ENCODE results near the gene ANKEF1.

ANKEF1 gene

DNA sequence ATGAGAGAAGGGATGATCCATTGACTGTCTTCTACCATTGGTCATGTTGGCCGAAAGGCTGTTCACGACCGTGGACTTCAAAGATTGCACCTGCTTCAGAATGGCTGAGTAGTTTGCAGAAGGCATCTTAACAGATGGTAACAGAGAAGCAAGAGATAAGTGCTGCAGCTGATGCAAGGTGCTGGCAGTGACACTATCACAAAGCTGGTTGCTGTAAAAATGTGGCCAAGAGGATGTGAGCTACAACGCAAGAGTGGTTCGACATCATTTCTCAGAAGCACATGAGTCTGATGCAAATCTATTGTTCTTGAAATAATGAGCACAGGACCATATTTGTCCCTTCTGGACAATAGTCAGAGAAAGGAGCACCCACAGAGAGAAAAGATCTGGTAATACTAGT is 27.0 kb upstream of the ANKEF1 start:
- no peak for TF ChIP-seq EP300 (IDR thresholded peaks at IDR 0.05; ENCODE audit: borderline replicate concordance)
- TF ChIP-seq YY1 (IDR thresholded peaks at IDR 0.05; ENCODE audit: low read depth), result no peak
- no peak for TF ChIP-seq RAD21 (IDR thresholded peaks at IDR 0.05; ENCODE audit: low read depth)
- TF ChIP-seq, protein P1, sequence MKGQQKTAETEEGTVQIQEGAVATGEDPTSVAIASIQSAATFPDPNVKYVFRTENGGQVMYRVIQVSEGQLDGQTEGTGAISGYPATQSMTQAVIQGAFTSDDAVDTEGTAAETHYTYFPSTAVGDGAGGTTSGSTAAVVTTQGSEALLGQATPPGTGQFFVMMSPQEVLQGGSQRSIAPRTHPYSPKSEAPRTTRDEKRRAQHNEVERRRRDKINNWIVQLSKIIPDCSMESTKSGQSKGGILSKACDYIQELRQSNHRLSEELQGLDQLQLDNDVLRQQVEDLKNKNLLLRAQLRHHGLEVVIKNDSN (IDR thresholded peaks at IDR 0.05), result no peak
- TF ChIP-seq NFIC (IDR thresholded peaks at IDR 0.05), result no peak
- TF ChIP-seq CREB1 (IDR thresholded peaks at IDR 0.05; ENCODE audit: low read depth), result no peak
- TF ChIP-seq, protein P2, sequence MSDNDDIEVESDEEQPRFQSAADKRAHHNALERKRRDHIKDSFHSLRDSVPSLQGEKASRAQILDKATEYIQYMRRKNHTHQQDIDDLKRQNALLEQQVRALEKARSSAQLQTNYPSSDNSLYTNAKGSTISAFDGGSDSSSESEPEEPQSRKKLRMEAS (IDR thresholded peaks at IDR 0.05), result no peak
- TF ChIP-seq ZBTB7A (IDR thresholded peaks at IDR 0.05; ENCODE audit: low read depth), result no peak
- TF ChIP-seq CEBPB (IDR thresholded peaks at IDR 0.05), result no peak
- TF ChIP-seq TEAD4 (IDR thresholded peaks at IDR 0.05), result no peak
- TF ChIP-seq, protein P3, sequence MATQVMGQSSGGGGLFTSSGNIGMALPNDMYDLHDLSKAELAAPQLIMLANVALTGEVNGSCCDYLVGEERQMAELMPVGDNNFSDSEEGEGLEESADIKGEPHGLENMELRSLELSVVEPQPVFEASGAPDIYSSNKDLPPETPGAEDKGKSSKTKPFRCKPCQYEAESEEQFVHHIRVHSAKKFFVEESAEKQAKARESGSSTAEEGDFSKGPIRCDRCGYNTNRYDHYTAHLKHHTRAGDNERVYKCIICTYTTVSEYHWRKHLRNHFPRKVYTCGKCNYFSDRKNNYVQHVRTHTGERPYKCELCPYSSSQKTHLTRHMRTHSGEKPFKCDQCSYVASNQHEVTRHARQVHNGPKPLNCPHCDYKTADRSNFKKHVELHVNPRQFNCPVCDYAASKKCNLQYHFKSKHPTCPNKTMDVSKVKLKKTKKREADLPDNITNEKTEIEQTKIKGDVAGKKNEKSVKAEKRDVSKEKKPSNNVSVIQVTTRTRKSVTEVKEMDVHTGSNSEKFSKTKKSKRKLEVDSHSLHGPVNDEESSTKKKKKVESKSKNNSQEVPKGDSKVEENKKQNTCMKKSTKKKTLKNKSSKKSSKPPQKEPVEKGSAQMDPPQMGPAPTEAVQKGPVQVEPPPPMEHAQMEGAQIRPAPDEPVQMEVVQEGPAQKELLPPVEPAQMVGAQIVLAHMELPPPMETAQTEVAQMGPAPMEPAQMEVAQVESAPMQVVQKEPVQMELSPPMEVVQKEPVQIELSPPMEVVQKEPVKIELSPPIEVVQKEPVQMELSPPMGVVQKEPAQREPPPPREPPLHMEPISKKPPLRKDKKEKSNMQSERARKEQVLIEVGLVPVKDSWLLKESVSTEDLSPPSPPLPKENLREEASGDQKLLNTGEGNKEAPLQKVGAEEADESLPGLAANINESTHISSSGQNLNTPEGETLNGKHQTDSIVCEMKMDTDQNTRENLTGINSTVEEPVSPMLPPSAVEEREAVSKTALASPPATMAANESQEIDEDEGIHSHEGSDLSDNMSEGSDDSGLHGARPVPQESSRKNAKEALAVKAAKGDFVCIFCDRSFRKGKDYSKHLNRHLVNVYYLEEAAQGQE (IDR thresholded peaks at IDR 0.05; ENCODE audit: low read depth), result no peak
- TF ChIP-seq TCF12 (IDR thresholded peaks at IDR 0.05; ENCODE audit: low read depth), result no peak
- no peak for TF ChIP-seq FOXM1 (IDR thresholded peaks at IDR 0.05; ENCODE audit: borderline replicate concordance, low read depth)
- TF ChIP-seq TAF1 (IDR thresholded peaks at IDR 0.05; ENCODE audit: low read depth), result no peak
- TF ChIP-seq EGR1 (IDR thresholded peaks at IDR 0.05), result no peak

DNA sequence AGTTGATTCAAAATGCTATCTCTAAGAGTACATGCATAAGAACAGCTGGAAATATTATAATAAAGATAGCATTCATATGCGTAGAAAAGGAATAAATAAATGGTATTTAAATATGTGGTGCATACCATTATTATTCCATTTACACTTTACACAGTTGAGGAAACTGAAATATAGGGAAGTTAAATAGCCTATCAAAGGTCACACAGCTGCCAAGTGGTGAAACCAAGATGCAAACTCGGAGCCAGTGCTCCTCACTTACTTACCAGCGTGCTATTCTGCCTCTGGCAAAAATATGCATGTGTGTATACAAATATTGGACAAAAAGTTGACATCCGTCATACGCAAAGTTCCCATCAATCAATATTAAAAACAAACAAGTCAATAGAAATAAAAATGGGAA is 22.3 kb upstream of the ANKEF1 start:
- TF ChIP-seq YY1 (IDR thresholded peaks at IDR 0.05; ENCODE audit: low read depth) (no peak), FOXM1 (IDR thresholded peaks at IDR 0.05; ENCODE audit: borderline replicate concordance, low read depth) (no peak)

DNA sequence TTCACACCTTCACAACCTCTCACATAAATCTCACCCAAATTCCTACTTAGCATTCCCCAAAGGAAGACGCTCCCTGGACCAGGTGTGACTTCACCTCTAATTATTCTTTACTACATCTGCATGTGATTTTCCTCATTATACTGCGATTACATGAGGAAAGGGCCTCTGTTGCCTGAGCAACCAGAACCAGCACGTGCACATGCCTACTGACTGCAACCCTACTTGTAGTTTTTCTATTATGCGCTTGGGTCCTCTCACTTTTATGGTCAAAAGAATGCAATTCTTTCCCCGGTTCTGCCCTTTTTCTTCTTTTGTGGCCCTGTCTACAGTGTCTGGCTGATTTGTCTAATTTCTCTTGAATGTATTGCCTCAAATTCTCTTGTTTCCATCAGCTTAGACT is 20.4 kb upstream of the ANKEF1 start:
- TF ChIP-seq, protein P3 (IDR thresholded peaks at IDR 0.05; ENCODE audit: low read depth), result no peak
- TF ChIP-seq TCF12 (IDR thresholded peaks at IDR 0.05; ENCODE audit: low read depth) (no peak), TAF1 (IDR thresholded peaks at IDR 0.05; ENCODE audit: low read depth) (no peak), ZBTB7A (IDR thresholded peaks at IDR 0.05; ENCODE audit: low read depth) (no peak), NFIC (IDR thresholded peaks at IDR 0.05) (no peak), CREB1 (IDR thresholded peaks at IDR 0.05; ENCODE audit: low read depth) (no peak), RAD21 (IDR thresholded peaks at IDR 0.05; ENCODE audit: low read depth) (no peak), CEBPB (IDR thresholded peaks at IDR 0.05) (no peak)
- TF ChIP-seq, protein P2 (IDR thresholded peaks at IDR 0.05), result no peak
- TF ChIP-seq, protein P1 (IDR thresholded peaks at IDR 0.05), result no peak

DNA sequence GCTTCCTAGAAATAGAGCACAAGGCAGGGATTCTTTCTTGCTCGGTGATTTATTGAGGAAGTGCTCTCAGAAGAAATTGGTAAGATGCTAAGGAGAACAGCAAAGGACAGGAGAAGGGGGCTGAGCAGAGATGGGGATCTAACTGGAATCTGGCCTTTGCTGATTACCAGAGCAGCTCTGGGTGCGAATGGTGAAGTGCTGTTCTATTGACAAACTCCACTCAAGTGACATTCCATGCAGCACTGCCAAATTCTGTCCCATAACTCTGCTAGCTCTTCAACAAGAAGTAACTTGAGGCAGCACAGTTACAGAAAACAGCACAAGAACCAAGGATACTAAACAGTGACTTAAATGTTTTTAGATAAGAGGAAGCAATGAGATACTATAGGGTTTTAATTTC is 13.8 kb upstream of the ANKEF1 start:
- TF ChIP-seq, protein P1 (IDR thresholded peaks at IDR 0.05), result no peak
- TF ChIP-seq CREB1 (IDR thresholded peaks at IDR 0.05; ENCODE audit: low read depth), result no peak
- TF ChIP-seq TEAD4 (IDR thresholded peaks at IDR 0.05), result no peak
- TF ChIP-seq, protein P2 (IDR thresholded peaks at IDR 0.05), result no peak
- no peak for TF ChIP-seq CEBPB (IDR thresholded peaks at IDR 0.05)
- no peak for TF ChIP-seq TCF12 (IDR thresholded peaks at IDR 0.05; ENCODE audit: low read depth)

DNA sequence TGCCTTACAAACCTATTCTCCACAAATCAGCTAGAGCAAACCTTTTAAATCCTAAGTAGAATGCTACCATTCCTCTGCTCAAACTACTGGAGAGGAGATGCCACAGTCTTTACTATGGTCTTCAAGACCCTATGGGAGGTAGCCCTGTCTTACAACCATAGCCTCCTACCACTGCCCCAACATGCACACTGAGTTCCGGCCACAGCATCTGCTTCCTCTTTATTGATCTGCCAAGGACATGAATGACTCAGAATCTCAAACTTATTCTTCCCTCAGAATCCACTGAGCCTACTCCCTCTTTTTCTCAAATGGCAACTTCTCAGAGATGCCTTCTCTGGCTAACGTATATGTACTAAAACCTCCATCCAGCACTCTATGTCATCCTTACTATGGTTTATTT is 12.2 kb upstream of the ANKEF1 start:
- no peak for TF ChIP-seq EP300 (IDR thresholded peaks at IDR 0.05; ENCODE audit: borderline replicate concordance)
- TF ChIP-seq, protein P2 (IDR thresholded peaks at IDR 0.05), result no peak
- TF ChIP-seq FOXM1 (IDR thresholded peaks at IDR 0.05; ENCODE audit: borderline replicate concordance, low read depth), result no peak

DNA sequence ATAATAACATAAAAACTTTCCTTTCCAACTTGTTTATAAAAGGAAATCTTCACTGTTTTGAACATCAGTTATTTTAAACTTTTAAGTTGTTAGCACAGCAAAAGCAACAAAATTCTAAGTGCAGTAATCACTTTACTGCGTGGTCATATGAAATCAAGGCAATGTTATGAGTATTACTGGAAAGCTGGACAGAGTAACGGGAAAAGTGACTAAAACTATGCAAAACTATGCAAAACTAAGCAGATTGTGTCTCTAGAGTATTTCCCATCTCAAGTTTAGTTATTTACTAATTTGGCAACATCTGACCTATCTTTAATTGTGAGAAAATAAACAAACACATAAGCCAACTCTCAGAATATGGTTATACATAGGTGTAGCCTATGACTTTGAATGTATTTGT is 10.9 kb upstream of the ANKEF1 start:
- TF ChIP-seq, protein P1 (IDR thresholded peaks at IDR 0.05), result no peak
- TF ChIP-seq ZBTB7A (IDR thresholded peaks at IDR 0.05; ENCODE audit: low read depth), result no peak
- TF ChIP-seq RAD21 (IDR thresholded peaks at IDR 0.05; ENCODE audit: low read depth), result no peak
- TF ChIP-seq TEAD4 (IDR thresholded peaks at IDR 0.05), result no peak
